D341Med (cell line): ENCODE measurements around the gene BCAN.
A peak's percentile ranks its signal among the peaks of the same experiment; 100 is the strongest.
"Not testable (repeated sequence)": the region's sequence is repeated elsewhere in the genome, so short reads cannot be mapped to it uniquely, and the experiment has no call there.

Experiments used
- DNase-seq: peaks from one replicate; pipeline ENCODE4 v3.0.0; 2012; ENCODE audit warnings: low spot score

Gene BCAN

GRCh38 chr1:156641761-156642264 lies at the start of gene BCAN:
TSS of gene BCAN (plus strand) at chr1:156642117. CDS start at chr1:156646055, 3,938 bp downstream.
- DNase-seq = peak; percentile 78

- DNase-seq = no peak
These were observed 49.6 kb upstream of the BCAN start for GRCh38 chr1:156592158-156592909.

DNA sequence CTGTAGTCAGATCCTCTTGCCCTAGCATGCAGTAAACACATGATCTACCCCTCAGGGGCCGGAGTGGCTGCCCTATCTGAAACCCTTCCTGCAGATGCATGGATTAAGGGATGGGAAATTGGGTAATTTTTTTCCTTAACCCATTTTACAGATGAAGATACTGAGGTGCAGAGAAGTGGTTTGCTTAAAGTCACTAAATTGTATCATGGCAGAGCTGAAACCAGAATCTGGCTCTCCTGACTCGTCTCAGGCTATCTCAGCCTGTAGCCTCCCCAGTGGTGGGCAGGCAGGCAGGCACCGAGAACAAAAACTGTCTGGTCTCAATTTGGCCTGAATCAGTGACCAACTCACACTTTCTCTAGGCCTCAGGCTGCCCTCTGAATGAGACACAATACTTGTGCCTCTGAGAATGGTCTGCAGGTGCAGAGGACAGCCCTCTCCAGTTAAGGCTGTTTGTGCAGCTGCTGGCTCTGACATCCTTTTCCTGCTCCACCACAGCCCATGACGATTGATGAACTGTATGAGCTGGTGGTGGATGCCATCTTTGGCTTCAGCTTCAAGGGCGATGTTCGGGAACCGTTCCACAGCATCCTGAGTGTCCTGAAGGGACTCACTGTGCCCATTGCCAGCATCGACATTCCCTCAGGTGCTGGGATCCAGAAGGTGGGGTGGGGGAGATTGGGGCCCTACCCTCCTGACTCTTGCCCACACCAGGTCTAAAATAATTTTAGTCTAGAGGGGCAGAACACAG lies 48.8 kb upstream of the BCAN start:
- DNase-seq = no peak

DNA sequence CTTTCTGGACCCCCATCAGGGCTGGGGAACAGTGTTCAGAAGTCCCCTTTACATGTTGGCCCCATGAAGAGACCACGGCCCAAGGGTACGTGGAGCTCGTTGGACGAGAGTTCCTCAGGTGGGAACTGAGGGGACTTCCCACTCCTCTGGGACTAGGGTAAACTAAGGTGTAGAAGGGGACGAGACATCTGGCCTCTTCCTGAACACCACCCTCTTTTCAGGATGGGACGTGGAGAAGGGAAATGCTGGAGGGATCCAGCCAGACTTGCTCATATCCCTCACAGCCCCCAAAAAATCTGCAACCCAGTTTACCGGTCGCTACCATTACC lies 48.3 kb upstream of the BCAN start:
- DNase-seq = no peak

GRCh38 chr1:156594190-156594589 lies 47.7 kb upstream of the BCAN start:
- DNase-seq = no peak

GRCh38 chr1:156595016-156595415 lies 46.9 kb upstream of the BCAN start:
- DNase-seq = no peak

DNA sequence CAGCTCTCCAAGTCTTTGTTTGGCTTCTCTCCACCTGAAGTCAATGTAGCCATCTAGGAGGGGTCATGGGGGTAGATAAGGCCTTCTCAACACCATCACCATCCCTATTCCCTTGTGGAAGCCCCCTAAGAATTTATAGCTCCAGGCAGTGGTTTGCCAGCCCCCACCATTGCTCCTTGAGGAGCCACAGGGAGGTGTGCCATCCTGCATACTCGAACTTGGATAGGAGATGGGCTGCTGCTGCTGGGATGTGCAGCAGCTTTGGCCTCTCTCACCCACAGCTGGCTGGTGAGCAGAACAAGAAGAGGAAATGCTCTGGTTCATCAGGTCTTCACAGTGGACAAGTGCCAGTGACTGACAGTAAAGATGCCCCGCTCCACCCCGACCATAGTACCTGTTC lies 45.5 kb upstream of the BCAN start:
- no peak for DNase-seq

- no peak for DNase-seq
These were observed 43.8 kb upstream of the BCAN start for GRCh38 chr1:156598125-156598524.

DNA sequence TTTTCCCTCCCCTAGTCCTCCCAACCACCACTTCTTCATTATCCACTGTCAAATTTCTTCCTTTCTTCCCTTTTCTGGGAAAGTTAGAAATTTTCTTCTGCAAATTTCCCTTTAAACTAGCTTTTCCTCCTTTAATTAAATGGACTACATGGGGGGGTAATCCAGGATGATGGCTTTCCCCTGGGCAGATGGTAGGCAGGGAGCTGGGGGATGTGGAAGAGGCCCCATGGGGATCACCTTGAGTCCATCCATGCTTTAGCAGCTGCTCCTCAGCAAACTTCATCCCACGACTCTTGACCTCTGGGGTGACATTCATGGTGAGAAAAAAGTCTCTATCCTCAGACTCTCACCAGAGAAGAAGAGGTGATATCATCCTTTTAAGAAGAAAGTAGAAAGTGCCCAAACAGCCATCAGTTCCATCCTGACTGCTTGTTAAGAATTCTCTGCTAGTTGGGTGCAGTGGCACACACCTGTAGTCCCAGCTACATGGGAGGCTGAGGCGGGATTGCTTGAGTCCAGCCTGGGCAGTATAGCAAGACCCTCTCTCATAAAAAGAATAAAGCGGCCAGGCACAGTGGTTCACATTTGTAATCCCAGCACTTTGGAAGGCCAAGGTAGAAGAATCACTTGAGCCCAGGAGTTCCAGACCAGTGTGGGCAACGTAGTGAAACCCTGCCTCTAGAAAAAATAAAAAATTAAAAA lies 43.0 kb upstream of the BCAN start:
- no peak for DNase-seq

DNA sequence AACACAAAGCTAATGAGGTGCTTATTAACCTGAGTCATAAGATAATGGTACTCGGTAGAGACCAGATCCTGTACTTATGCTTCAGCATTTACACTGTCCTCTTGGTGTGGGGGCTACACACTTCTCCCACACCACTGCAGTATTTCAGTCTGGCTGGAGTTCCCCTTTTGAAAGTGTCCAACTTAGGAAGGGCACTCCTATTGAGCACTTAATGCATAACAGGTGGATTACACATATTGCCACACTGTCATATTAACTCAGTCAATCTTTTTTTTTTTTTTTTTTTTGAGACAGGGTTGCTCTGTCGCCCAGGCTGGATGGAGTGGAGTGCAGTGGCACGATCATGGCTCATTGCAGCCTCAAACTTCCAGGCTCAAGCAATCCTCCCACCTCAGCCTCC lies 42.1 kb upstream of the BCAN start:
- DNase-seq = no peak

GRCh38 chr1:156600733-156601121 lies 41.2 kb upstream of the BCAN start:
- DNase-seq = no peak

DNA sequence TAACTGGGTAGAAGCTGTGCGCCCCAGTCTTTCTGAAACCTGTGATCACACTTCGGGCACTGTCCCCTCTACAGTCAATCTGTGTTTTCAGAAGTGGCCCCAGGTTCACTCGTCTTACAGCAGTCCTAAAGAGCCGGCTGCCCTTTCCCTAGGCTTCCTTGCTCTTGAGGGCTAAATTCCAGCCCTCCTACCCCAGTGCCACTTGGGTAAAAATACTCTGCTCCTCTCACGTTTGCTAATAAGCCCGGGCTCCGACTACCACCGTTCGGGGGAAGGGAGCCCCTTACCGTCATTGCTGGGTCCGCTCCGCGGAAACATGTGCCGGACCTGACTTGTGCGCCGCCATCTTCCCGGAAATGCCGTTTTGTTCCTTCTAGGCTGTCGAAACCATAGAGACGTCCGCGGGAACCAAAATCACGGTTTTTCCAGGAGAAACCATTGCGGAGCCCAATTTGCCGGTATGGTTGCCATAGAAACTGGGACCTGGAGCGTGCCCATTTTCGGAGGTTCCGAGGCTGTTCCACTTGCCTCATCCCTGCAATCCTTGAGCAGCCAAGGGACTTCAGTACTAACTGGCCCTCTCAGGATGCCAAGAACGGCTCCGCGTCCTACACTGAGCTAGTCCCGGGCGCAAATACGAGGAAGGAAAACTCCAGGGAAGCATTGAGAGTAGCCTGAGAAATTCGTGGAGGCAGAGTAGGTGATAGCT lies 40.6 kb upstream of the BCAN start, which contains the start of gene GPATCH4:
Gene GPATCH4, minus strand, starts transcription at position 358 of the 709 bp plus-strand sequence.
- DNase-seq = peak; percentile 88

DNA sequence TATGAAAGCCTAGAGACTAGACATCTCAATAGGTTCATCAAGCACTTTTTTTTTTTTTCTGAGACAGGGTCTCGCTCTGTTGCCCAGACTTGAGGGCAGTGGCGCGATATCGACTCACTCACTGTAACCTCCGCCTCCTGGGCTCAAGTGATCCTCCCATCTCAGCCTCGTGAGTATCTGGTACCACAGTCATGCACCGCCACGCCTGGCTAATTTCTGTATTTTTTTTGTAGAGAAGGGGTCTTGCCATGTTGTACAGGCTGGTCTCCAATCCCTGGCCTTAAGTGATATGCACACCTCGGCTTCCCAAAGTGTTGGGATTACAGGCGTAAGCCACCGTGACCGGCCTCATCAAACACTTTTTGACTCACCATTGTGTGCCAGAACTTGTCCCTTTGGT lies 40.0 kb upstream of the BCAN start:
- DNase-seq = no peak

DNA sequence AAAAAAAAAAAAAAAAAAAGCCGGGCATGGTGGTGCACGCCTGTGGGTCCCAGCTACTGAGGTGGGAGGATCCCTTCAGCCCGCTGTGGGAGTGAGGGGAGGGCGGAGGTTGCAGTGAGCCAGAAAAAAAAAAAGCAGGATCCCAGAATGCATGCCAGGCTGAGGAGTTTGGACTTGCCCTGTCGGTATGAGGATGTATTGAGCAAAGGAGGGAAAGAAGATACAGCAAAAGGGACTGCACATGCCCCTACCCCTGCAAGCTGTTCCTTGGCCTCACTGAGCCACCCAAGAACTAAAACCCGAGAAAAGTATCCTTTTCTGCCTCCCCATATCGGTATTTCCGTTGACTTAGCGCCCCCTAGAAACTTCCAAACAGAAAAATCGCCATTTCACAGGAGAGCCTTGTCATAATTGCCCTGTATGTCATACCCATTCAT lies 39.3 kb upstream of the BCAN start:
- DNase-seq = no peak

GRCh38 chr1:156607344-156607743 lies 34.6 kb upstream of the BCAN start:
- DNase-seq = not testable (repeated sequence)

DNA sequence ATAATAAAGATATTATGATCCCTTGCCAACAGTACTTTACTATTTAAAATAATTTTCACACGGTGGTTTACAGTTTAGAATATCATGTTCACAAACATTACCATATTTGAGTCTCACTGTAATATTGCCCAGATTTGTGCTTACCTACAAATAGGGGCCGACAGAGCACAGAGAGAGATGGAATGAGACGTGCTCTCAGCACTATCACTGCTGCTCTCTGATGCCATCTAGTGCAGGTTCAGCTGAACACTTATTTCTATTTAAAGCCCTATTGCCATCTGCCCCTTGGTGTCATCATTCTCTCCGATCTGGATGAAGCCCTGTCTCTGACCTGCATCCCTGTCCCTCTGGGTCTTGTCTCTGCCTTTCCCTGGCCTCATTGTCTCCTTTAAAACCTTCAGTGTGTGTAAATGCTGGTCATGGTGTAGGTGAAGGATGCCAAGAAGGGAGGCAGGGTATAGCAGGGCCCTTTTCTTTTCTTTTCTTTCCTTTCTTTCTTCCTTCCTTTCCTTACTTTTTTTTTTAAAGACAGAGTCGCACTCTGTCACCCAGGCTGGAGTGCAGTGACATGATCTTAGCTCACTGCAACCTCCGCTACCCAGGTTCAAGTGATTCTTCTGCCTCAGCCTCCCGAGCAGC lies 33.8 kb upstream of the BCAN start:
- peak; percentile 82 for DNase-seq

GRCh38 chr1:156608981-156609380 lies 32.9 kb upstream of the BCAN start:
- peak; percentile 85 for DNase-seq

GRCh38 chr1:156610072-156610471 lies 31.8 kb upstream of the BCAN start:
- DNase-seq = not testable (repeated sequence)

GRCh38 chr1:156612666-156613065 lies 29.3 kb upstream of the BCAN start:
- DNase-seq = no peak

- no peak for DNase-seq
These were observed 26.0 kb upstream of the BCAN start for GRCh38 chr1:156615946-156616345.

DNA sequence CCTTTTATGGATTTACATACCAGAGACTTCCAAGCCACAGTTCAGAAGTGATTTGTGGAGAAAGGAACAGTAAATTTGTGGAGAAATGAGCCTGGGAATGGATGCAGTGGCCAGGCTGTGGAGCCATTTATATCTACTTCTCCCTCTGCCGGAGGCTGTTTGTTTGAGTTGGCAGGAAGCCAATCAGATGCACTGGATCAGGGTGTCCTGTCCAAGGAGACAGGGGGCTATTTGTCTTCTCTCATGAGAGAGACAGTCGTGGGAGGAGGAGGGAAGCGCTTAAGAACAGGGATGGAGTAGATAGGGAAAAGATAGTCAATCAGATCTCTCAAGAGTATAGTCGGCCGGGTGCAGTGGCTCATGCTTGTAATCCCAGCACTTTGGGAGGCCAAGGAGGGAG lies 25.5 kb upstream of the BCAN start:
- DNase-seq = no peak
